GM18858 (cell line): ENCODE measurements around the gene UBAC2.
"Not testable (repeated sequence)": the region's sequence is repeated elsewhere in the genome, so short reads cannot be mapped to it uniquely, and the experiment has no call there.

ENCODE experiments used
- ATAC-seq: cut with Tn5 transposase; IDR thresholded peaks from one replicate; pipeline ENCODE4 v1.9.1; 2021; ENCODE audit not compliant: unreplicated experiment

The UBAC2 gene

GRCh38 chr13:99231721-99232120 lies 31.1 kb downstream of the UBAC2 start:
- ATAC-seq: no peak

- ATAC-seq: peak; percentile 59
Observed at GRCh38 chr13:99237981-99238662, 37.5 kb downstream of the UBAC2 start.

GRCh38 chr13:99246100-99246499 lies 45.4 kb downstream of the UBAC2 start:
- ATAC-seq: no peak

GRCh38 chr13:99249178-99249577 lies 48.5 kb downstream of the UBAC2 start:
- not testable (repeated sequence) for ATAC-seq

DNA sequence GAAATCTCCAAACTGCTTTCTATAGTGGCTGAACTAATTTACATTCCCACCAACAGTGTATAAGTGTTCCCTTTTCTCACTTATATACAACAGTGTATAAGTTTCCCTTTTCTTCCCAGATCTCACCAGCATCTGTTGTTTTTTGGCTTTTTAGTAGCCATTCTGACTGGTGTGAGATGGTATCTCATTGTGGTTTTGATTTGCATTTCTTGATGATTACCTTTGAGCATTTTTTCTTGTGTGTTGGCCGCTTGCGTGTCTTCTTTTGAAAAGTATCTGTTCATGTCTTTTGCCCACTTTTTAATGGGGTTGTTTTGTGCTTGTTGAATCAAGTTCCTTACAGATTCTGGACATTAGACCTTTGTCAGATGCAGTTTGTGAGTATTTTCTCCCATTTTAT lies 49.0 kb downstream of the UBAC2 start:
- not testable (repeated sequence) for ATAC-seq

- ATAC-seq: no peak
Observed at GRCh38 chr13:99250982-99251825, 50.5 kb downstream of the UBAC2 start.

- ATAC-seq: no peak
Observed at GRCh38 chr13:99251921-99252320, 51.3 kb downstream of the UBAC2 start.

DNA sequence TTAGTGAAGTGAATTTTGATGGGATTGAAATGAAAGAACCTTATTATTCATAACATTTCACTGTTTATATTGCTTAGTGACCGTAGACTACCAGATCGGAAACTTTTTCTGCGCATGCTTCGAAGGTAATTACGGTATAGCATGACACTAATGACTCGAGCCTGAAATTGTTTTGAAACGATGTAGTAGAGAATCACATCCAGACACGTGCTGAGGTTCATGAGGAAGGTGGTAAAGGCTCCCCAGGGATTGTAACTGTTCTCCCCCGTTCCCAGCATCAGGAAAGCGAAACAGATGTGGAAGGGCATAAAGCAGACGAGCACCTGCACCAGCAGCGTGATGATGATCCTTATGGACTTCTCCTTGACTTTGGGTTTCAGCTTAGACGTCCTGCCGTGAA lies 54.2 kb downstream of the UBAC2 start:
- ATAC-seq: no peak

DNA sequence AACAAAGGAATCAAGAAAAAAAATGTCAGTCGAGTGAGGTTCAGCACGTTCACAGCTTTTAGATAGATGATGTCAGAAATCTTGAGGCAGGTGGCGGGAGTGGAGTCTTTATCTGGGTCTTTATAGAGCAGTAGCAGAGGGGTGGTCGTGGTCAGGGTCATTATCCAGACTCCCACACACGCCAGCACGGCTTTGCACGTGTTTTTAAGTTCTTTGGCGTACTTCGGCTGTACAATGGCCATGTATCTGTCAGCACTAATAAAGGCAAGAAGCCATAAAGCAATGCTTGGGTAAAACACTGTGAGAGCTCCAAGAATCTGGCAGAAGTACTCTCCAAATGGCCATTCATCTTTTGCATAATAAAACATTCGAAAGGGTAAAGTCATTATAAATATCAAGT lies 54.6 kb downstream of the UBAC2 start:
- ATAC-seq: no peak

GRCh38 chr13:99256283-99256682 lies 55.6 kb downstream of the UBAC2 start:
- ATAC-seq: no peak

DNA sequence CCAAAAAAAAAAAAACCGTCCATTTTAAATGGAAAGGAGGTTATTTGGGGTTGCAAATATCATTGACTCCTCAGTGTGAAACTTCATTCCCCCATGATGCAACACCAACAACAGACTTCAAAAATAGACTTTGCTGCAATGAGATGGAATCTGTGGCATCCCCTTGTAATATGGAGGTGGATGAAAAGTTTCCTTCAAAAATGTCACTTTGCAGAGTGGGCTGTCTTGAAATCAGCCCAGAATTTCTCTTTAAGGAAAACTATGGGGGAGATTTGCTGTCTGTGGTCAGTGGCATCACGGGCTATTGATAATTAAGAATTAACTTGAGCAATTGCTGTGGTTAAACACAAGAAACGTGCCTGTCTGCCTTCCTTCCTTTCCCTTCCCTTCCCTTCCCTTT lies 56.1 kb downstream of the UBAC2 start:
- ATAC-seq: no peak

GRCh38 chr13:99257291-99257690 lies 56.6 kb downstream of the UBAC2 start:
- ATAC-seq: no peak

- peak; percentile 95 for ATAC-seq
Observed at GRCh38 chr13:99258210-99258860, 57.7 kb downstream of the UBAC2 start, which contains the start of gene GPR18. Gene GPR18 (minus strand): TSS chr13:99258379. CDS start chr13:99255872, 2,507 bp downstream.

DNA sequence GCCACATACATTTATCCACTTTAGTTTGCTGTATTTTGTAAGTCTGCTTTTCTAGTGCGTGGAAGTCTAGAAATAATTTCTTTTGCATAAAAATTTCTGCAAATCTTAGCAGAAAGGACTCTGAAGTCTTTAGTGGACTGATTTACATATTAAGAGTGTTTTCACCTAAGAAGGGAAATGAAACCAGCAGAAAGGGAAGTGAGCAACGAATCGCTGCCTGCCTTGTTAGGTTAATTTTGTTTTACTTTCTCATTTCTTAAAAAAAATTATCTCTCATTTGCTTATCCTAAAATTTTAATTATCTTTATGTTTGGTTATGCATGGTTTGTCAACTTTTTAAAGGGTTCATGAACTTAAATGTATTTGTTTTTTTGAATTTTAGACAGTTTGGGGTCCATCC lies 58.3 kb downstream of the UBAC2 start:
- ATAC-seq: peak; percentile 39

- ATAC-seq: no peak
Observed at GRCh38 chr13:99260216-99260615, 59.6 kb downstream of the UBAC2 start.

- ATAC-seq: no peak
Observed at GRCh38 chr13:99261059-99261458, 60.4 kb downstream of the UBAC2 start.

DNA sequence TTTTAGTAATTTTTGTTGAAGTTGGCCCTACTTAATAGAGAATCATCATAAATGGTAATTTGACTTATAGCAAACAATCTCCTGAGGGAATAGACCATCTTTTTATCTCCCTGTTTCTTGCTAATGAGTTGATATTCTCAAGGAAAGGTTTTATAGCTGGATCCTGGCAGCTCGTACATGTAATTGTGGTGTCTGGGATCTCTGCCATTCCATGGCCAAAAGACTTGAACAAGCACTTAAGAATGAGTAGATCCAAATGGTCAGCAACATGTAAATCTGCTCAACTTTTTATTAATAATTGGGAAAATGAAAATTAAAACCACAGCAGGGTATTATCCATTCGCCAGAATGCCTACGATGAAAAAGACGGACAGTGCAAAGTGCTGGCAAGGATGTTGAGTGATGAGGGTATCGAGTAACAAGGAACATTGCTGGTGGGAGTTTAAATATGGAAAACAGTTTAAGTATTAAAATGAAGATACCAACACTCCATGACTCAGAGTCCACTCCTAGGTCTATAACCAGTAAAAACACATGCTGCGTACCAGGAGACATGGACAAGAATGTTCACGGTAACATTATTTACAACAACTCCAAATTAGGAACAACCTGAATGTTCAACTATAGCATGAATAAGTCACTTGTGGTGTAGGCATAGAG lies 62.6 kb downstream of the UBAC2 start:
- no peak for ATAC-seq

DNA sequence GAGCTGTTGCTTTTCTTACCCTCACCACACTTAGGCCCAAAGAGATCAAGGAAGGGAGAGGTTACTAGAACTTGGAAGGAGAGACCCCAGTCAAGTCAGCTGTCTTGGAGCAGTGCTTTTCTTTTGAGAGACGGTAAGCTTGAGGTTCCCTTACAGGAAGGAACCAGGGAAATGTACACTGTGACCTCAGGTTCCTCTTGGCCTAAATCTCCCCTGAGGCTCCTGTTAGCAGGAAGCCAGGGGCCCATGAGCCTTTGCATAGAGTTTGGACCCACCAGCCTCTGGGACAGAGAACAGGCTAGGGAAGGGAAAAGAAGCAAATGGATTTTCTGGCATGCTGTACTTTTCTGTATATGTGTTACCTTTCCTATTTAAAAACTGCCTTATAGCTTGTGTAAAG lies 63.4 kb downstream of the UBAC2 start:
- ATAC-seq: no peak

DNA sequence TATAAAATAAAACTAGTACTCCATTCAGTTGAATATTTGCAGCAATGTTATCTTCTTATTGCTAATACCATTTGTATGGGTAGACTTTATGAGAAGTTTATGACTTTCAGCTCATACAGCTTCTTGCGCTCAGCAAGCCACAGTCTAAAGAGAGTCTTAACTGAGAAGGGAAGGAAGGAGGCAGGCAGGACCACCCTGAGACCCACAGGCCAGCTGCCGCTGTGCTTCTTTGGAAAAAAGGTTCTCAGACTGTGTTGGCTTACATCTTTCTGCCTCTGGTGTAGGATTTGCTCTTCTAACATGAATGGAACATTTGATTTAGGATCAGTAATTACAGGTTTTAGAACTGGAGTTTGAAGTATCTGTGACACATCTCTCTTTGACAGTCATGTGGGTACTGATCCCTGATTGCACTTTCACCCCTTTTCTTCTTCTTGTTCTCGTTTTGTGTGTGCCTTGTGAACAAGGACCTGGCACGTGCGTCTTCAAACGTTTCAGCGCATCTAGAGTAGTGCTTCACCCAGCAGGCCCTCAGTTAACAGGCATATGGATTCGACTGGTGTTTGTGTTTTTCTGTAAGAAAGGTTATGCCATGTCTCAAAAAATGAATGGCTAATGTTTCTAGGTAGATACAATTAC lies 64.6 kb downstream of the UBAC2 start:
- ATAC-seq: no peak

DNA sequence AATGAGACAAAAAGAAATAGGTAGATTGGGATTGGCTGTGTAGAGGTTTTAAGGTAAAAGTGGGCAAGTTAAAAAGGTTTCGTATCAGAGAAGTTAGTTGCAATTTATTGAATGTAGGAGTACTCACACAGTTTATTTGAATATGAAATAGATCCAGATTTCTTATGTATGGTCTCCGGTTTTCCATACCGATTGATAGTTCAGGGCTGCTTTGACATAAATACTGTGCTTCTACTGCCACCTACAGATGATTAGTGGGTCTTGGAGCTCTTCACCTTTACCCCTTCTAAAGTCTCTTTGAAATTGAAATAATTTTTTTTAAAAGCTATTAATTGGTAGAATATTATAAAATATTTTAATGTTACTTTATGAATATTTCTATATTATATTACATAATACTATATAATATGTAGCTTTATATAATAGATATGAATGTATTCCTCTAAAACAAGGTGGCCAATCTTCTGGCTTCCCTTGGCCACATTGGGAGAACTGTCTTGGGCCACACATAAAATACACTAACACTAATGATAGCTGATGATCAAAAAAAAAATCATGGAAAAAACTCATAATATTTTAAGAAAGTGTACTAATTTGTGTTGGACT lies 65.3 kb downstream of the UBAC2 start:
- no peak for ATAC-seq
